DOHH2 (cell line): ENCODE results near the gene CCNA2.

Experiments used
- EZH2phosphoT487 ChIP-seq: fragments of 200-600 bp; sonication (generic); IDR thresholded peaks from 2 replicates; pipeline ENCODE4 v1.6.1; 2017; ENCODE audit warnings: borderline replicate concordance, mild to moderate bottlenecking, antibody characterized with exemption, low read length, moderate library complexity, mixed read lengths
- TF ChIP-seq, protein P1 (sequence below): fragments of 200-600 bp; sonication (generic); IDR thresholded peaks from one replicate; pipeline ENCODE4 v1.5.1; 2014; ENCODE audit warnings: antibody characterized with exemption, mild to moderate bottlenecking, low read depth, low read length; ENCODE audit not compliant: poor library complexity, severe bottlenecking

DNA sequence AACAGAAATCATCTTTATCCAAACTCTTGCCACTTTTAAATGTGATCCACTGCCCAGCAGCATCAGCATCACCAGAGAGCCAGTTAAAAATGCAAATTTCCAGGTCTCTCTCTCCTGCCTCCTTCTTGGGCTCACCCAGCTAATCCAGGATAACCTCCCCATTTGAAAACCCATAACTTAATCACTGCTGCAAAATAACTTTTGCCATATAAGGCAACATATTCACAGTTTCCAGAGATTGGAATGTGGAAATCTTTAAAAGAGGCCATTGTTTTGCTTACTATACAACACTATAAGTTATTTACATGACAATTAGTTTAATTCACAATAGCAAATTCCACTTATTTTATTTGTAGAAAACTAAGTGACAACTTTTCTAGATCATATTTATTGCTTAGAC lies 27.4 kb downstream of the CCNA2 start:
- TF ChIP-seq, protein P1, sequence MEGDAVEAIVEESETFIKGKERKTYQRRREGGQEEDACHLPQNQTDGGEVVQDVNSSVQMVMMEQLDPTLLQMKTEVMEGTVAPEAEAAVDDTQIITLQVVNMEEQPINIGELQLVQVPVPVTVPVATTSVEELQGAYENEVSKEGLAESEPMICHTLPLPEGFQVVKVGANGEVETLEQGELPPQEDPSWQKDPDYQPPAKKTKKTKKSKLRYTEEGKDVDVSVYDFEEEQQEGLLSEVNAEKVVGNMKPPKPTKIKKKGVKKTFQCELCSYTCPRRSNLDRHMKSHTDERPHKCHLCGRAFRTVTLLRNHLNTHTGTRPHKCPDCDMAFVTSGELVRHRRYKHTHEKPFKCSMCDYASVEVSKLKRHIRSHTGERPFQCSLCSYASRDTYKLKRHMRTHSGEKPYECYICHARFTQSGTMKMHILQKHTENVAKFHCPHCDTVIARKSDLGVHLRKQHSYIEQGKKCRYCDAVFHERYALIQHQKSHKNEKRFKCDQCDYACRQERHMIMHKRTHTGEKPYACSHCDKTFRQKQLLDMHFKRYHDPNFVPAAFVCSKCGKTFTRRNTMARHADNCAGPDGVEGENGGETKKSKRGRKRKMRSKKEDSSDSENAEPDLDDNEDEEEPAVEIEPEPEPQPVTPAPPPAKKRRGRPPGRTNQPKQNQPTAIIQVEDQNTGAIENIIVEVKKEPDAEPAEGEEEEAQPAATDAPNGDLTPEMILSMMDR, result no peak
- TF ChIP-seq EZH2phosphoT487, result no peak
